HG02840 (cell line): Measurements from ENCODE around the gene PIAS3.
"Not testable (repeated sequence)": the region's sequence is repeated elsewhere in the genome, so short reads cannot be mapped to it uniquely, and the experiment has no call there.

ENCODE experiments used
- ATAC-seq: cut with Tn5 transposase; IDR thresholded peaks from one replicate; pipeline ENCODE4 v1.9.1; 2021; ENCODE audit warnings: mild to moderate bottlenecking, moderate library complexity, moderate number of reproducible peaks; ENCODE audit not compliant: unreplicated experiment, low FRiP score

Gene PIAS3

GRCh38 chr1:145827966-145828365, 30.9 kb downstream of the PIAS3 start:
- ATAC-seq, result no peak

GRCh38 chr1:145826030-145826429, 32.9 kb downstream of the PIAS3 start:
- ATAC-seq, result no peak

- ATAC-seq, result no peak
These were observed 34.4 kb downstream of the PIAS3 start for GRCh38 chr1:145824499-145824842.

DNA sequence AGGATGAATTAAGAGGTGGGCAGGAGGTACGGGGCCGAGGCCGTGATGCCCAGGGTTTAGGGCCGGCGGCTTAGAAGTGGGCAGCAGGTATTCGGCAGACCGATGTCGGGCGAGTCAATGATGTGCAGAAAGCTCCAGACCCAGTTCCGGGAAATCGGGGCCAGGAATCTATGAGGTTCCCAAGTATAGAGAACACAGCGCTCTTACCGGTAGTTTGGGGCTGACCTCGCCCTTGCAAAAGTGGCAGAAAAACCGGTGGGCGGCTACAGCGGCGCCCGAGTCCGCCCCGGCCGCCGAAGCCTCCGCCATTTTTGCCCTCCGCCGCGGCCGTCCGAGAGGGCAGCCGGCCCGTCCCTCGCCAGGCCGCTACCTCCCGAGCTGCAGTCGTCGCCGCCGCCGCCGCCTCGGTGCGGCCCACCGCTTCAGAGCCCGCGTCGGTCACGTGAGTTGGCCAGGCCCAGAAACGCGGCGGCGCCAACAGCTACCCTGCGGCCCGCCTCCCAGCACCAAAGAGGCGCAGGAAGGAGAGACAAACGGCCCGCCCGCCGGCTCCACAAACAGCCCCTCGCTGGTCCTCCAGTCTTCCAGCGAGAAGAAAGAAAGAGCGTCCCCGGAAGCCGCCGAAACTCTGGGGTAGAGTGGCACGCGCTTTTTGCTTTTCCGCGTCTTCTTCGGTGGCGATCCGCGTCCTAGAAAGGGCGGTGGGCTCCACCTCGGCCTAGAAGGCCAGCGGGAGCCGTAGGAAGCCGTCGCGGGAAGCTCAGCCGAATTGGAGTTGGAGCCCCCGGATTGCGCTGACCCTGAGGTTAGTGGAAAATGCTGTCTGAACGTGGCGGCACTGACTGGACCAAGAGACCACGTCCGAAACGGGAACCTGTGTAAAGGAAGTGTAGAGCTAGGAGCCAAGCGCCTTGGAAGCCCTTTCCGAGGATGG, 35.0 kb downstream of the PIAS3 start, which contains the start of the genes POLR3C and RNF115:
Gene POLR3C (plus strand): TSS at position 636 of the 934 bp plus-strand sequence. CDS start 1,577 bp downstream, outside the sequence.
Gene RNF115 (minus strand): TSS at position 531 of the 934 bp plus-strand sequence. CDS start 222 bp downstream, at position 309.
- ATAC-seq, result peak; percentile 76

- ATAC-seq, result not testable (repeated sequence)
These were observed 36.0 kb downstream of the PIAS3 start for GRCh38 chr1:145822779-145823331.

DNA sequence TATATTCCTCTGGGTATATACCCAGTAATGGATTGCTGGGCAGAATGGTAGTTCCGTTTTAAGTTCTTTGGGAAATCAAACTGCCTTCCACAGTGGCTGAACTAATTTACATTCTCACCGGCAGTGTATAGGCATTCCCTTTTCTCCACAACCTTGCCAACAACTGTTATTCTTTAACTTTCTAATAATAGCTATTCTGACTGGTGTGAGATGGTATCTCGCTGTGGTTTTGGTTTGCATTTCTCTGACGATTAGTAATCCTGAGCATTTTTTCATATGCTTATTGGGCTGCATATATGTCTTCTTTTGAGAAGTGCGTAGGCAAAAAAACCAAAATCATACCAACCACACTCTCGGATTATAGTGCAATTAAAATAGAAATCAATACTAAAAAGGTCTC, 40.8 kb downstream of the PIAS3 start:
- ATAC-seq, result not testable (repeated sequence)

- ATAC-seq, result not testable (repeated sequence)
These were observed 45.7 kb downstream of the PIAS3 start for GRCh38 chr1:145812977-145813810.

DNA sequence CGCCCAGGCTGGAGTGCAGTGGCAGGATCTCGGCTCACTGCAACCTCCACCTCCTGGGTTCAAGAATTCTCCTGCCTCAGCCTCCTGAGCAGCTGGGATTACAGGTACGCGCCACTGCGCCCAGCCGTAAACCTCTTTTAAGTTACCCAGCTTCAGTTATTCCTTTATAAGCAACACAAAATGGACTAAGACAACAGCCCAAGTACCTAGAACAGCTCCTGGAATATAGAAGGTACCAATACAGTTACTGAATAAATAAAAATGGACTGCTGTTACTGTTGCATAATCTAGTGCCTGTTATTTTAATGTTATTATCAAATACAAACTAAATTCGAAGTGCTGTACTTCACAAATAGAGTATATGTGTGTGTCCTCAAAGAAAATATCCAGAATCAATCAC, 52.0 kb downstream of the PIAS3 start:
- no peak for ATAC-seq

- no peak for ATAC-seq
These were observed 52.5 kb downstream of the PIAS3 start for GRCh38 chr1:145806408-145806807.

DNA sequence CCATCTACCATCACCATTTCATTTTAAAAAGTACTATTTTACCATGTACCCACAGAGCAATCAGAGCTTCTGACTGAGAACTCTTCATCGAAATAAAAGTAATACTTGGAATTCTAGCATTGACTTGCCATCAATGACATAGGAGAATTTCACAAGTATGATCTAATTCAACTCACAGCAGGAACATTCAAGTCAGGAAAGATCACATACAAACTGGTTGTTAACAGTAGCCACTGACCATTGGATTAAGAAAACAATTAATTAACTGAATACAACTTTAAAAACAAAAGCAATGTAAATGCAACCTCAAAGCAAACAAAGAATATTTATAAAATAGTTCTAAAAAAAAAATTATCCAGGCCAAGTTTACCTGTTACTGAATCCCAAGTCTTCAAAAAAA, 53.8 kb downstream of the PIAS3 start:
- ATAC-seq, result no peak

DNA sequence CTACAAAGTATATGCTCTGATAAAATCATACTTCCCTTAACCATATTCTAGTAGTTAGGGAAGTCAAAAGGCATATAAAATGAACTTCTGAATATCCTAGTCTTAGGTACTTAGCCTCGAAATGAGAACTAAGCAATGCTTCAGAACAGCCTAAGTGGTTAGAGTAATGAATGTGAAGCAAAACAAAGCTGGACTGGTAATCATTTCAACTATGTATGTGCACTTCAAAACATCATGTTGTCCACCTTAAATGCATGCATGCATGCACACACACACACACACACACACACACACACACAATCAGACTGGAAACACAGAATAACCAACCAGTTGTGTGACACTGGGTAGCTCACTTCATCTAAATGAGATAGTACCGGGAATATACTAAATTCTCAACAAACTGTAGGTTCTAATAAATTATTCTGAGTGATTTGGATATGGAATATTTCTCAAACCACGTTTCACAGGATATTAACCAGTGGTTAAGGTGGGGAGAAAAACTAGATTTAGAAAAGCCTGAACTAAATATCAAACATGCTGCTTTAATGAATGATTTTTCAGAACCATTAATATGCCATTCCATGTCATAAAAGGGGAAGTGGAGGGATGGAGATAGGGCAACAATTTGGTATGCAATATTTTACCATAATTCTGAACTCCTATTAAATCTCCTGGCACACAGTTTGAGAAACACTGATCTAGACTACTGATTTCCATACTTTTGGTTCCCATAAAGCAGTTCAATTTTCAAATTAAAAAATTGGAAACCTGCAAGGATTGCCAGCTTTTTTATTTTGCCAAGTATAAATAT, 54.4 kb downstream of the PIAS3 start:
- no peak for ATAC-seq

DNA sequence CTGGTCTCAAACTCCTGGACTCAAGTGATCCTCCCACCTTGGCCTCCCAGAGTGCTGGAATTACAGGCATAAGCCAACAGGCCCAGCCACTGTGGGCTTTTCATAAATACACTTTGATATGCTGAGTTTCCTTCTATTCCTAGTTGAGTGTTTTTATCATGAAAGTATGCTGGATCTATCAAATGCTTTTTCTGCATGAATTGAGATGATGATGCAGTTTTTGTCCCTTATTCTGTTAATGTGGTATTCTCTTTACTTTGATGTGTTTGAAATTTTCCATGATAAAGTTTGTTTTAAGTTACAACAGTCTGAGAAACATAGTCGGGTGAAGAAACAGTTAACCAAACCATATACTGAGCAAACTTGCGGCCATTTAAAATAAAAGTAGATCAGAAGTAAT, 59.1 kb downstream of the PIAS3 start:
- no peak for ATAC-seq
